OCI-M2 (cell line): ENCODE results near the gene RAB28.

Experiments
- DNase-seq: peaks from one replicate; lab custom pipeline; 2025; ENCODE audit not compliant: unreplicated experiment; lab: John Stamatoyannopoulos, UW

The RAB28 gene

GRCh38 chr4:13511101-13511500, 27.0 kb upstream of the RAB28 start:
- no peak for DNase-seq

- DNase-seq = no peak
Measured at GRCh38 chr4:13509442-13509841, 25.3 kb upstream of the RAB28 start.

GRCh38 chr4:13504374-13504773, 20.2 kb upstream of the RAB28 start:
- no peak for DNase-seq

- no peak for DNase-seq
Measured at GRCh38 chr4:13498469-13498868, 14.3 kb upstream of the RAB28 start.

GRCh38 chr4:13496605-13497004, 12.5 kb upstream of the RAB28 start:
- no peak for DNase-seq

GRCh38 chr4:13495753-13496152, 11.6 kb upstream of the RAB28 start:
- DNase-seq = no peak

- no peak for DNase-seq
Measured at GRCh38 chr4:13493793-13494192, 9.7 kb upstream of the RAB28 start.

- DNase-seq = no peak
Measured at GRCh38 chr4:13492747-13493146, 8.6 kb upstream of the RAB28 start.

GRCh38 chr4:13484749-13485221, 645 bp upstream of the RAB28 start:
- no peak for DNase-seq

- no peak for DNase-seq
Measured at GRCh38 chr4:13483768-13484121, 395 bp downstream of the RAB28 start.

GRCh38 chr4:13483136-13483767, 888 bp downstream of the RAB28 start:
- no peak for DNase-seq

- no peak for DNase-seq
Measured at GRCh38 chr4:13481569-13481968, 2.6 kb downstream of the RAB28 start.

- DNase-seq = no peak
Measured at GRCh38 chr4:13478707-13479106, 5.4 kb downstream of the RAB28 start.

- no peak for DNase-seq
Measured at GRCh38 chr4:13478131-13478530, 6.0 kb downstream of the RAB28 start.

GRCh38 chr4:13476915-13477314, 7.2 kb downstream of the RAB28 start:
- DNase-seq = no peak

- no peak for DNase-seq
Measured at GRCh38 chr4:13476152-13476551, 8.0 kb downstream of the RAB28 start.

- no peak for DNase-seq
Measured at GRCh38 chr4:13471400-13471799, 12.7 kb downstream of the RAB28 start.

- DNase-seq = no peak
Measured at GRCh38 chr4:13470379-13470778, 13.8 kb downstream of the RAB28 start.

- no peak for DNase-seq
Measured at GRCh38 chr4:13464973-13465372, 19.2 kb downstream of the RAB28 start.

- no peak for DNase-seq
Measured at GRCh38 chr4:13464543-13464942, 19.6 kb downstream of the RAB28 start.

GRCh38 chr4:13461191-13461905, 22.8 kb downstream of the RAB28 start:
- no peak for DNase-seq

- no peak for DNase-seq
Measured at GRCh38 chr4:13455411-13455810, 28.7 kb downstream of the RAB28 start.

GRCh38 chr4:13454786-13455185, 29.4 kb downstream of the RAB28 start:
- DNase-seq = no peak
